SK-N-SH (cell line): ENCODE results near the gene ZNF277.

Experiments used
- CHD2 ChIP-seq: fragments of 150-350 bp; IDR thresholded peaks from 2 replicates; pipeline ENCODE4 v1.6.1; 2018; ENCODE audit warnings: low read length; ENCODE audit not compliant: partially characterized antibody
- CTCF ChIP-seq: fragments of 200-600 bp; sonication (generic); IDR thresholded peaks from 2 replicates; pipeline ENCODE4 v1.6.1; 2017; ENCODE audit warnings: antibody characterized with exemption, mild to moderate bottlenecking, moderate library complexity
- EP300 ChIP-seq, 2 experiments: IDR thresholded peaks; 2 replicates each; pipeline versions ENCODE4 v1.4.0 to v1.6.1; 2012; ENCODE audit warnings: borderline replicate concordance in 1 of 2, low read depth in 1 of 2, low read length in 1 of 2
- EZH2phosphoT487 ChIP-seq: fragments of 200-600 bp; sonication (generic); IDR thresholded peaks from 2 replicates; pipeline ENCODE4 v1.6.1; 2017; ENCODE audit warnings: low read depth, mixed run types, mild to moderate bottlenecking, antibody characterized with exemption, moderate library complexity, borderline replicate concordance
- MEF2A ChIP-seq: IDR thresholded peaks from 2 replicates; pipeline ENCODE4 v1.4.0; 2012; ENCODE audit warnings: low read depth, borderline replicate concordance
- POLR2AphosphoS5 ChIP-seq: IDR thresholded peaks from 2 replicates; pipeline ENCODE4 v1.6.1; 2012; ENCODE audit warnings: low read depth, low read length
- RCOR1 ChIP-seq: fragments of 150-350 bp; IDR thresholded peaks from 2 replicates; pipeline ENCODE4 v1.6.1; 2017; ENCODE audit warnings: antibody characterized with exemption, low read length
- RXRA ChIP-seq: IDR thresholded peaks from 2 replicates; pipeline ENCODE4 v1.4.0; 2012; ENCODE audit warnings: low read depth, mild to moderate bottlenecking, borderline replicate concordance
- SMC3 ChIP-seq: IDR thresholded peaks from 2 replicates; pipeline ENCODE4 v1.6.1; 2012; ENCODE audit warnings: low read depth, low read length, improper control_type of control experiment
- TAF1 ChIP-seq: IDR thresholded peaks from 2 replicates; pipeline ENCODE4 v1.6.1; 2012; ENCODE audit warnings: low read depth, mild to moderate bottlenecking, low read length, moderate library complexity, borderline replicate concordance
- TCF12 ChIP-seq: IDR thresholded peaks from 2 replicates; pipeline ENCODE4 v1.4.0; 2012
- USF2 ChIP-seq: fragments of 150-350 bp; IDR thresholded peaks from 2 replicates; pipeline ENCODE4 v1.6.1; 2017; ENCODE audit warnings: antibody characterized with exemption, low read length, low read depth, borderline replicate concordance
- TF ChIP-seq, protein P1 (sequence below): IDR thresholded peaks from 2 replicates; pipeline ENCODE4 v1.4.0; 2012; ENCODE audit warnings: low read depth, borderline replicate concordance

- TF ChIP-seq RCOR1: no peak
- TF ChIP-seq POLR2AphosphoS5: no peak
- no peak for TF ChIP-seq EZH2phosphoT487
- TF ChIP-seq CTCF: no peak
- TF ChIP-seq USF2: no peak
- no peak for TF ChIP-seq MEF2A
- no peak for TF ChIP-seq CHD2
- no peak for TF ChIP-seq EP300 (IDR thresholded peaks at IDR 0.05; ENCODE audit: borderline replicate concordance in 1 of 2, low read depth in 1 of 2, low read length in 1 of 2)
- TF ChIP-seq, protein P1, sequence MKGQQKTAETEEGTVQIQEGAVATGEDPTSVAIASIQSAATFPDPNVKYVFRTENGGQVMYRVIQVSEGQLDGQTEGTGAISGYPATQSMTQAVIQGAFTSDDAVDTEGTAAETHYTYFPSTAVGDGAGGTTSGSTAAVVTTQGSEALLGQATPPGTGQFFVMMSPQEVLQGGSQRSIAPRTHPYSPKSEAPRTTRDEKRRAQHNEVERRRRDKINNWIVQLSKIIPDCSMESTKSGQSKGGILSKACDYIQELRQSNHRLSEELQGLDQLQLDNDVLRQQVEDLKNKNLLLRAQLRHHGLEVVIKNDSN: no peak
- no peak for TF ChIP-seq RXRA
- no peak for TF ChIP-seq SMC3
- TF ChIP-seq TAF1: no peak
- TF ChIP-seq TCF12: no peak
Observed at GRCh38 chr7:112338786-112339185, 132.3 kb downstream of the ZNF277 start.
